GM18519 (cell line): ENCODE results near the gene BTBD2.
A peak's percentile ranks its signal among the peaks of the same experiment; 100 is the strongest.

ENCODE experiments used
- ATAC-seq: cut with Tn5 transposase; IDR thresholded peaks from one replicate; pipeline ENCODE4 v1.9.1; 2021; ENCODE audit warnings: mild to moderate bottlenecking, moderate library complexity; ENCODE audit not compliant: unreplicated experiment, low FRiP score

BTBD2 gene

DNA sequence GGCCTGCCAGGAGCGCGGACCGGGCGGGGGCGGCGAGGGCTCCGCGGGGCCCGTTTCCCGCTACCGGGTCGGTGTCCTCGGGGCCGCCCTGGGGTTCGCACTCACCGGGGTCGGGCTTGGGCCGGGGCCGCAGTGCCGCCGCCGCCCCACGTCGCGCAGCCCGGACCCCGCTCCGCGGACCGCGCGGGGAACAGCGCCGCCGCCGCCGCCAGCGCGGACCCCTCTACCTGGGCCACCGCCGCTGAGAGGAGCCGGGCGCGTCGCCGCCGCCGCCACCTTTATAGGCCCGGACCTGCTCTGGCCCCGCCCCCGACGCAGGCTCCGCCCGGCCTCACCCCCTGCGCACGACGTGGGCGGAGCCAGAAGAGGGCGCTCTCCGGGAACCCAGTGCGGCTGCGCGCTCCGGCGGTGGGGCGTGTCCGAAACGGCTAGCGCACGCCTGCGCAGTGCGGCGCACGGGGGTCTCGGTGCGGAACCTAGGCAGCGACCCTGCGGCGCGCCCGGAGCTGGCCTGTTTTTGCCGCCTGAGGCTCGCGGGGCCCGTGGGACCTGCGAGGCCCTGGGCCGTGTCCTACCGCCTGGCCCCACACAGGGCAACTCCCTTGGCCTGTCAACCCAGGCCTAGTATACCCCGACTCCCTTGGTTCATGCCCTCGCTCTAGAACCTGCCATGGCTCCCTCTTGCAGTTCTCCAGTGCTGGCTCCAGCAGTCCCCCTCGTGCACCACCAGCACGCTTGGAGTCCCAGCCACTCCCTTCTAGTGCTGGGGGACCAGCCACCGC lies 35.7 kb upstream of the BTBD2 start, which contains the start of gene MKNK2:
Gene MKNK2 (minus strand): TSS at position 254 of the 782 bp plus-strand sequence. CDS start 393 bp downstream, outside the sequence.
- ATAC-seq = peak; percentile 30

- ATAC-seq = no peak
Measured at GRCh38 chr19:2050349-2050990, 35.0 kb upstream of the BTBD2 start.

DNA sequence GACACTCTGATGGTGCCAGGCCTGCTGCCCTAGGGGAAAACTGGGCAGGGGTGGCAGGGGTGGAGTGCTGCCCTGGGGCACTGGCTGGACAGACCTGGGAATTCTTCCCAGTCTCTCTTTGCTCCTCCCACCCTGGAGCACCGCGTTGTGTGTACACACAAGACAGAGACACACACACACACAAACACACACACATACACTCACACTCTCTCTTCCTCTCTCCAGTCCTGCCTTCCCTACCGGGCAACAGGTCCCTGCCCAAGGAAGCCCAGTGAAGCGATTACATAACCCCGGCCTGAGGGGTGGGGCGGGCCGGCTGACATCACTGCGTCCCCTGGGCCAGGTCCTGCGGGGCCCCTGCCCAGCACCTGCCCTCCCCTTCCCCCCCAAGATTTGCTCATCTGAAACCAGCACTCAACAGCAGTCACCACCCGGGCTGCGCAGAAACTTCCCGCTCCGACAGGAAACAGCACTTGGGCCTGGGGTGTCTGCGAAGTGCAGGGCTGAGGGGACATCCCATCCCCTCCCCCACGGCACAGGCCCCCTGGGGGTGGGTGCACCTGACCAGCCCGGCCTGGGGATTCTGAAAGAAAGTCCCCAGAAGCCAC lies 34.3 kb upstream of the BTBD2 start:
- no peak for ATAC-seq

- no peak for ATAC-seq
Measured at GRCh38 chr19:2048959-2049740, 33.6 kb upstream of the BTBD2 start.

GRCh38 chr19:2048104-2048958 lies 32.8 kb upstream of the BTBD2 start:
- no peak for ATAC-seq

DNA sequence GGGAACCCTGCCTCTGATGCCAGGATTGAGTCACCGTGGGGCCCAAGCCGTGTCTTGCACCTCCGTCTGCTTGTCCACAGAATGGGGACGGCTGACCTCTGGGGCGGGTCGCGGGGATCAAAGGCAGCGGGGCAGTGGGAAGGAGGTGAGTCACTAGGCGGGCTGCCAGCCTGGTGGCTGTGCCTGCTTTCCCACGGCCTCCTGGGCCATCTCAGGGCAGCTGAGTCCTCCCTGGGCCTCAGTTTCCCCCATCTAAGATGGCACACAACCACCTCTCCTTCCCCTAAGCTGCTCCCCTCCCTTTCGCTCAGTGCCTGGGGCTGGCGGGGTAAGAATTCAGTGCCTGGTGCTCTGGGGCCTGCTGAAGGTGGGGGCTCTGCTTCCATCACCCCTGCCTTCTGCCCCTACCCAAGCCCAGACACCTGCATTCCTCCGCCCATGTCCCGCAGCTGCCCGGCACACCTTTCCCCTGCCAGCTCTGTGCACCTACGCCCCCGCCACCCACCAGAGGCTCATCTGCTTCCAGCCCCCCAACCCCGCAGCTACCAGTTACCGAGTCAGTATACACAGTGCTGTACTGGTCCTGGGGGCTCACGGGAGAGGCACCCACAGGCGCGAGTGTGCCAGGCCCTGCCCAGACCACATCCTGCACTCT lies 32.1 kb upstream of the BTBD2 start:
- ATAC-seq = no peak

DNA sequence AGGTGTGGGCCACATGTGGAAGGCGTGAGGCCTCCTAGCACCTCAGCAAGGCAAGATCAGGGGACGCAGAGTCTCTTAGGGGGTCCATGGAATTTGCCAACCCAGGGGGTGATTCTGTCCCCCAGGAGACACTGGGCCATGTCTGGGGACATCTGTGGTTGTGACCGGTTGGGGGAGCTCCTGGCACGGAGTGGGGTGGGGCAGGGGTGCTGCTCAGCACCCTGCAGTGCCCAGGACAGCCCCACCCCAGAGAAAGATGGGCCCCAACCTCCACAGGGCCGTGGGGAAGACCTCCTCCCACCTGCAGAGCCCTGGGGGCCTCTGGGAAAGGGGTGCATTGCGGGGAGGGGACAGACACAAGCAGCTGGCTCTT lies 31.5 kb upstream of the BTBD2 start:
- no peak for ATAC-seq

- ATAC-seq = no peak
Measured at GRCh38 chr19:2046046-2046907, 30.8 kb upstream of the BTBD2 start.

DNA sequence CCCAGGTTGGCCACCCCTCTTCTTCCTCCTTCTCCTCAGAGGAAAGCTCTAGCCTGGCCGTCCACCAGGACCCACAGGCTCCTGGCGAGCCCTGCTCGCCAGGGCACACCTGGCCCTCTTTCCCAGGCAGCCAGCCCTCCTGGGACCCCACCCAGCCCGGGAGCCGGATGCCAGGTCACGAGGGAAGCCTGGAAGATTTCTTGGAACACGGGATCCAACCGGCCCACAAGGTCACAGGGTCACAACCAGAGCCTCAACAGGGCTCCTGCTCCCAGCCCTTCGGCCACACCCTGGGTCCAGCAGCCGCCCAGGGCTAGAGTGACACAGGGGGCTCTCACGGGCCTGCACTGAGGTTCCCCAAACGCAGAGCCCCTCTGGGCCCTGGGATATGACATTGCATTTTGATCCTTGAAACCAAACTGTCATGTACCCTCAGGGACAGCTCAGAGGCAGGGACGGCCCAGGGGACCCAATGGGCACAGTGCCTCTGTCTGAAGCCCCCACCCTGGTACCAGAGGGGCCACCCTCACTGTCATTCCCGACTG lies 30.1 kb upstream of the BTBD2 start:
- no peak for ATAC-seq

DNA sequence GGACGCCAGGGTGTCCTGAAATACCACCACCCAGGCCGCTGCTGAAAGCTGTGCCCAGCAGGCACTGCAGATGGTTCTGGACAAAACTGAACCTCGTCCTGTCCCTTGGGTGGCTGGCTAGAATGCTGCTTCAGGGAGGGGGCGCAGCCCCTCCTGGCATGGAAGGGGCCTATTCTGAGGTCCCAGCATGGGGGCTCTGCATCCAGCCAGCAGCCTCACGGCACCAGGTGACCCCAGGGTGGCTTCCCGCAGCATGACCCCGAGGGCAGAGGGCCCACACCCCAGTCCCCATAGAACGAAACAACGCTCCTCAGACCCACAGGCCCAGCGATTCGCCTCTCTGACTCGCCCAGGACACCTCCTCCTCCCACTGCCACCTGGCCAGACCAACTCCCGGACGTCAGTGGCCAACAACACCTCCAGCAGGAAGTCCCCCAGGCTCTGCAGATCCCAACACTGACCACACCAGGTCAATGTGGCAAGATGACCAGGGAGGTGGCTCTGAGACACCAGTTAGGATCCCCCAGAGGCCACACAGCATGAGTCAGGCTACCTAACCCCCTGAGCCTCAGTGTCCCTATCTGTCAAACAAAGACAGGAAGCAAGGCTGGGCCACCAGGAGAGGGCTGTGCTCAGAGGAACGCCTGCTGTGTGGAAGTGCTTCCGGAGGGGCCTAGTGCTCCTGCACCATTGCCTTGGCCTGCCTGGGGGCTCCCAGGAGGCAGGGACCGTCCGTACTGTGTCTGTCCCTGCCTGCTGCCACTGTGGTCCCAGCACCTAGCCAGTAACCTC lies 29.4 kb upstream of the BTBD2 start:
- ATAC-seq = no peak

GRCh38 chr19:2043961-2044708 lies 28.6 kb upstream of the BTBD2 start:
- no peak for ATAC-seq

GRCh38 chr19:2043251-2043641 lies 27.7 kb upstream of the BTBD2 start:
- no peak for ATAC-seq

DNA sequence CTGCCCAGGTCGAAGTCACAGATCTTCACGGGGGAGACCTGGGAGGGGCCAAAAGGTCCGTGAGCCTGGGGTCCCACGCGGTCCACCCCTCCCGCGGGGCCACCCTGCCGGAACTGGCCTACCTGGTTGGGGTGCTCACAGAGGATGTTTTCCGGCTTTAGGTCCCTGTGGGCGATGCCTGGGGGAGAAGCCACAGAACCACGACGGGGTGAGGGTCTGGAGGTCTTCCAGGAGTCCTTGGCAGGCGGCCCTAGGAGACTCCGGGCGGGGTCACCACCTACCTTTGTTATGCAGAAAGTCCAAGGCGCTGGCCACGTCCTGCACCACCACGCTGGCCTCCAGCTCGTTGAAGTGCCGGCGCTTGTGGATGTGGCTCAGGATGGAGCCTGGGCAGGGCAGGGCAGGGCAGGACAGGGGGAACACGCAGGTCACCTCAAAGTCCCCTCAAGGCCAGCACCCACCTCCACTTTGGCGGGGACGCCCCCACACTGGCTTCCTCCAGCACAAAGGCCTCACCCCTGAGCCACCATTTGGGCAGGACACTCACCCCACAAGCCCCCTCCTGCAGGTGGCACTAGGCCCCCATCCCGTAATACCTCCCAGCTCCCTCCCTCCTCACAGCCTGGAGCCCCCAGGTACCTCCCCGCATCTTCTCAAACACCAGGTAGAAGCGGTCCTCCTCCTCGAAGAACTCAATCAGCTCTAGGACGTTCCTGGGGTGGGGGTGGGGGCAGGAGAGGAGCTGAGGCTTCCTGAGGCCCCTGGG lies 27.2 kb upstream of the BTBD2 start:
- ATAC-seq = no peak

GRCh38 chr19:2041683-2042484 lies 26.4 kb upstream of the BTBD2 start:
- peak; percentile 54 for ATAC-seq

DNA sequence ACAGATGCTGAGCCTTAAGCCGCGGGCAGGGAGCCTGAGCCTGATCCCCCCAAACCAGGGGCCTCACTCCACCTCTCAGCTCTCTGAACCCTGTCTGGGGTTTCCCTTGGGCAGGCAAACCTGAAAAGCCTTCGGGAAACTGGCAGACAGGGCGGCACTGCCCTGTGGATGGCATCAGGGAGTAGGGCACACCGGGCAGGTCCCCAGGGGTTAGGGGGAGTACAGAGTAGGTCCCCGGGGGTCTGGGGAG lies 25.8 kb upstream of the BTBD2 start:
- ATAC-seq = no peak
